Testis (tissue), 3 donors: ENCODE results near the gene RPRD2. TPM values are rescaled to one million over a fixed set of nuclear protein-coding genes. Genes with fewer than 3 reads are reported as not detected.

Experiments
- DNase-seq: peaks from one replicate; pipeline ENCODE4 v3.0.0-alpha.2; 2019
- H3K27ac ChIP-seq, 2 donors: fragments of 200-600 bp; sonication (generic); one replicate each; pipeline ENCODE4 v1.5.1; 2019
- H3K27me3 ChIP-seq: fragments of 200-600 bp; sonication (generic); one replicate; pipeline ENCODE4 v1.5.1; 2019
- H3K36me3 ChIP-seq: fragments of 200-600 bp; sonication (generic); one replicate; pipeline ENCODE4 v1.5.1; 2017; ENCODE audit warnings: low read depth; ENCODE audit errors: missing control alignments
- H3K4me1 ChIP-seq: fragments of 200-600 bp; sonication (generic); one replicate; pipeline ENCODE4 v1.5.1; 2019
- H3K4me3 ChIP-seq, 2 donors: fragments of 200-600 bp; sonication (generic); one replicate each; pipeline ENCODE4 v1.5.1; 2017 to 2019
- H3K9me3 ChIP-seq: fragments of 200-600 bp; sonication (generic); one replicate; pipeline ENCODE4 v1.5.1; 2017
- CTCF ChIP-seq, 3 experiments: fragments of 450-650 bp in 2 of 3; fragments of 200-600 bp in 1 of 3; sonication (generic) in 1 of 3; IDR thresholded peaks; one replicate each; pipeline ENCODE4 v1.5.1; 2016 to 2019; ENCODE audit warnings: antibody characterized with exemption in 3 of 3, mild to moderate bottlenecking in 2 of 3, moderate library complexity in 1 of 3
- POLR2A ChIP-seq: fragments of 450-650 bp; IDR thresholded peaks from one replicate; pipeline ENCODE4 v1.6.1; 2017; ENCODE audit warnings: antibody characterized with exemption, mild to moderate bottlenecking, moderate library complexity
- WGBS, 2 donors: methylation state at CpG; one replicate each; pipeline ENCODE4 v1.1.5; 2018; 5-methylcytosine and 5-hydroxymethylcytosine counted together
- intact Hi-C: fragments of 100-400 bp; cut with DNase I; formaldehyde crosslinking; loops from one replicate; pipeline ENCODE4 v1.15.1; 2023; ENCODE audit warnings: low total_unique reads
- polyA plus RNA-seq: library from polyadenylated mRNA; stranded (reverse); fragments of 350-450 nt; fragmentation: Illumina TruSeq; extraction: RNeasy Lipid Tissue Mini Kit (QIAGEN cat#74804); gene quantifications from one replicate; pipeline ENCODE4 v1.2.3, GENCODE V29; 2014; ENCODE audit warnings: low read depth, low replicate concordance; ENCODE audit not compliant: insufficient read depth
- total RNA-seq, 2 donors: library from RNA; depleted of rRNA; stranded (reverse); fragments of >200 nt; gene quantifications; one replicate each; pipeline ENCODE4 v1.2.3, GENCODE V29; 2016

RPRD2 gene
- total and polyA plus RNA-seq, 3 donors from 2014 or later = 32.1 to 38.9 (median 36.3) TPM

DNA sequence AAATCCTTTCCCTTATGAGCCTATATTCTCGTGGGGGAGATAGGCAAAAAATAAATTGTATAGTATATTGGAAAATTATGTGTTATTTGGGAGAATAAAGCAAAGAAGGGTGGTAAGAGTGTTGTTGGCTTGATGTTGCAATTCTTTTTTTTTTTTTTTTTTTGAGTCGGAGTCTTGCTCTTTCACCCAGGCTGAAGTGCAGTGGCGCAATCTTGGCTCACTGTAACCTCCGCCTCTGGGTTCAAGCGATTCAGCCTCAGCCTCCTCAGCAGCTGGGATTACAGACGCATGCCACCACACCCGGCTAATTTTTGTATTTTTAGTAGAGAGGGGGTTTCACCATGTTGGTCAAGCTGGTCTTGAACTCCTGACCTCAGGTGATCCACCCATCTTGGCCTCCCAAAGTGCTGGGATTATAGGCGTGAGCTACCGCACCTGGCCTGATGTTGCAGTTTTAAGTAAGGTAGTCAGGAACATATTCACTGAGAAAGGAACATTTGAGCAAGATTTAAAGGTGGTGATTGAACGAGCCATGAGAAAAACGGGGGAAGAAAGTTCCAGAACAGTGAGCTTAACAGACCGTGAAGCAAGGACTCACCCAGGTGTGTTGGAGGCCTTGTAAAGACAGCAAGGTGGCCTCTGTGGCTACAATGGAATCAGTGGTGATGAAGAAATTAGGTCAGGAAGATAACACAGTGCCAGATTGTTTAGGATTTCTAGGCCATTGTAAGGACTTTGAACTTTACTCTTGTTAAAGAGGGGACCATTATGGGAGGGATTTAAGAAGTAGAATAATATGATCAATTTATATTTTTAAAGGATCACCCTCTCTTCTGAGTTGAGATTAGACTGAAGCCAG lies 45.8 kb downstream of the RPRD2 start:
- Histone ChIP-seq H3K9me3 (no peaks in the 10 kb centered on the region), H3K4me3 (no peak overlapping the region), H3K27me3 (no peaks in the 10 kb centered on the region), H3K4me1 (peaks cover 11% of the 10 kb centered on the region), H3K27ac (no peak overlapping the region), H3K36me3 (no peaks in the 10 kb centered on the region)
- DNase-seq = no peak
- 87 to 90% methylated on average over 12 of the region's 12 CpGs for WGBS, 2 donors
- intact Hi-C loops = no loop called here
- TF ChIP-seq POLR2A (no peak), CTCF (IDR thresholded peaks at IDR 0.05) (no peak)

- intact Hi-C loops = no loop called here
- H3K9me3 ChIP-seq = no peaks in the 10 kb centered on the region
- H3K27ac ChIP-seq = peak overlapping the region in 1 of 2 donors; percentile 6
- peak; percentile 77 for DNase-seq
- no peaks in the 10 kb centered on the region for H3K27me3 ChIP-seq
- H3K36me3 ChIP-seq = no peaks in the 10 kb centered on the region
- H3K4me3 ChIP-seq = no peak overlapping the region
- 68 to 78% methylated on average over 6 of the region's 6 CpGs for WGBS, 2 donors
- peaks cover 11% of the 10 kb centered on the region for H3K4me1 ChIP-seq
- TF ChIP-seq POLR2A (no peak), CTCF (IDR thresholded peaks at IDR 0.05) (no peak)
These were observed 46.7 kb downstream of the RPRD2 start for GRCh38 chr1:150410582-150411101.

GRCh38 chr1:150414592-150414991 lies 50.6 kb downstream of the RPRD2 start:
- no peak for DNase-seq
- no peaks in the 10 kb centered on the region for H3K27me3 ChIP-seq
- TF ChIP-seq CTCF (IDR thresholded peaks at IDR 0.05) = no peak
- TF ChIP-seq POLR2A = no peak
- H3K4me1 ChIP-seq = peaks cover 5% of the 10 kb centered on the region
- WGBS, 2 donors = 77 to 92% methylated on average over 4 of the region's 4 CpGs
- intact Hi-C loops = no loop called here
- H3K27ac ChIP-seq = no peak overlapping the region
- no peaks in the 10 kb centered on the region for H3K9me3 ChIP-seq
- H3K4me3 ChIP-seq = no peak overlapping the region
- no peaks in the 10 kb centered on the region for H3K36me3 ChIP-seq

DNA sequence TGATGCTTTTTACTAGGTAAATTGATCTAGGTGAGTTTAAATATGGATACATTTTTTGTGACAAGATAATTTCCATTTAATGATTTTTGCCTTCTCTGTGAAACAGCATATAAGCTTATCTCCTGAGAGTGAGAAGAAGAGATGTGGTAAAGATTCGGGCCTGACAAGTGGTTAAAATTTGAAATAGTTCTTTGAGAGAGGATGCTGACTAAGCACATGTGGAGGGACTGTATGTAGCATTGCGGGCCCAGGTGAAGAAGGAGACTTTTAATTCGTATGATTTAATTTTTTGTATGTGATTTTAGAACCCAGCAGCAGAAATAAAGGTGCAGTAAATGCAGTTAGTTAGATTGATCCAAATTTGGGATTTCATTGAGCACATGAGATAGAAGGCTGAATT lies 51.9 kb downstream of the RPRD2 start:
- peaks cover 2% of the 10 kb centered on the region for H3K4me1 ChIP-seq
- H3K27ac ChIP-seq = no peak overlapping the region
- no peaks in the 10 kb centered on the region for H3K27me3 ChIP-seq
- intact Hi-C loops = no loop called here
- 85 to 87% methylated on average over 3 of the region's 3 CpGs for WGBS, 2 donors
- H3K4me3 ChIP-seq = no peak overlapping the region
- no peaks in the 10 kb centered on the region for H3K9me3 ChIP-seq
- DNase-seq = no peak
- H3K36me3 ChIP-seq = no peaks in the 10 kb centered on the region
- TF ChIP-seq POLR2A (no peak), CTCF (IDR thresholded peaks at IDR 0.05) (no peak)
